Memory B cell (primary cell): ENCODE results near the gene SSTR5.

ENCODE experiments used
- ATAC-seq: fragments of 150-1000 bp; cut with Tn5 transposase; 2 replicates; pipeline ENCODE4 v1.10.0; 2021; ENCODE audit warnings: low read depth, mild to moderate bottlenecking, moderate library complexity
- DNase-seq, 2 donors: peaks; one replicate each; pipeline ENCODE4 v3.0.0; 2022; ENCODE audit warnings: low spot score in 2 of 2
- H3K27ac Mint-ChIP-seq: one replicate; pipeline ENCODE4 v1.8.0; 2022; ENCODE audit warnings: mild to moderate bottlenecking, moderate library complexity, mixed read lengths
- H3K27me3 Mint-ChIP-seq: one replicate; pipeline ENCODE4 v1.8.0; 2022; ENCODE audit warnings: mixed read lengths
- H3K36me3 Mint-ChIP-seq: one replicate; pipeline ENCODE4 v1.8.0; 2022; ENCODE audit warnings: mild to moderate bottlenecking, mixed read lengths
- H3K4me1 Mint-ChIP-seq: one replicate; pipeline ENCODE4 v1.8.0; 2022; ENCODE audit warnings: mixed read lengths
- H3K4me3 Mint-ChIP-seq: one replicate; pipeline ENCODE4 v1.8.0; 2022; ENCODE audit warnings: mild to moderate bottlenecking, moderate library complexity, mixed read lengths
- H3K9me3 Mint-ChIP-seq: one replicate; pipeline ENCODE4 v1.8.0; 2022; ENCODE audit warnings: mixed read lengths

SSTR5 gene

GRCh38 chr16:1068451-1068850 is 4.1 kb upstream of the SSTR5 start:
- DNase-seq: no peak
- Mint-ChIP-seq H3K27ac (no peak overlapping the region), H3K9me3 (no peaks in the 10 kb centered on the region), H3K27me3 (peaks cover 19% of the 10 kb centered on the region), H3K4me3 (no peak overlapping the region), H3K4me1 (no peaks in the 10 kb centered on the region), H3K36me3 (no peaks in the 10 kb centered on the region)
- ATAC-seq: no peak

- no peaks in the 10 kb centered on the region for H3K9me3 Mint-ChIP-seq
- no peak overlapping the region for H3K4me3 Mint-ChIP-seq
- no peaks in the 10 kb centered on the region for H3K4me1 Mint-ChIP-seq
- H3K27ac Mint-ChIP-seq: no peak overlapping the region
- H3K27me3 Mint-ChIP-seq: peaks cover 17% of the 10 kb centered on the region
- ATAC-seq (no peak), DNase-seq (no peak)
- no peaks in the 10 kb centered on the region for H3K36me3 Mint-ChIP-seq
These were observed 3.4 kb upstream of the SSTR5 start for GRCh38 chr16:1069154-1069553.

DNA sequence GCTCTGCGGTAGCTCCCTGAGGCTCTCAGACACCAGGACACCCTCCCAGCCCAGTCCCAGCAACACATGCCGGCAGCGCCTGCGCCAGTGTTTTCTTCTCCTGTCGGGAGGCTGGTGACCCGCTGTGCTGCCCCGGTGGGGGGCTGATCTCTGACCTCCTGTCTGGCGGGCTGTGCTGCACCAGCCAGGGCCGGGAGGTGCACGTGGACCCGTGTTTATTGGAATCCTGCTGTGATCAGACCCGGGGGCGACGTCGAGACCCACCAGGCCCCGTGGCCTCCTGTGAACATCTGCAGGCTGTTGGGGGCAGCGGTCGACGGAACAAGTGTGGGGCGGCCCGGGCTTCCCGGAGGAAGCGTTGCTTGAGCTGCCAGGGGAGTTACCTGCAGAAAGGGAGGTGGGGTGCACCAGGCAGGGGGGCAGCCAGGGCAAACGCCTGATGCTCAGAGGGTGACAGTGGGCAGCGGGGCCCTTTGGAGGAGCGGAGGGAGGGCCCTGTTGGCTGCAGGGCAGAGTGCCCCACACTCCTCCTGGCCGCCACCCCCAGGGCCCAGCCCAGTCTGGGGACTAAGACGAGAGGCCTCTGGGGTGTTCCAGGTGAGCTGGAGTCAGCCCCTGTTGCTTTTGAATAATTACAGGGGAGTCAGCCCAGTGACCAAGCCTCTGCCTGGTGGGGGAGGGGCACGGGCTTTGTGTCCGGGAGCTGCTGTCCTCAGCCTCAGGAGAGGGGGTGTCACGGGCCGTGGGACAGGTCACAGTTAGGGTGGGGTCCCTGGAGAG is 2.3 kb upstream of the SSTR5 start:
- Mint-ChIP-seq H3K27me3 (peaks cover 14% of the 10 kb centered on the region), H3K4me3 (no peak overlapping the region), H3K9me3 (no peaks in the 10 kb centered on the region), H3K4me1 (no peaks in the 10 kb centered on the region), H3K27ac (no peak overlapping the region), H3K36me3 (no peaks in the 10 kb centered on the region)
- ATAC-seq: no peak
- DNase-seq: no peak

GRCh38 chr16:1070864-1071408 is 1.6 kb upstream of the SSTR5 start:
- DNase-seq: no peak
- Mint-ChIP-seq H3K27me3 (peaks cover 13% of the 10 kb centered on the region), H3K9me3 (no peaks in the 10 kb centered on the region), H3K36me3 (no peaks in the 10 kb centered on the region), H3K4me1 (no peaks in the 10 kb centered on the region), H3K4me3 (no peak overlapping the region), H3K27ac (no peak overlapping the region)
- no peak for ATAC-seq

- H3K9me3 Mint-ChIP-seq: peaks cover 3% of the 10 kb centered on the region
- peaks cover 17% of the 10 kb centered on the region for H3K27me3 Mint-ChIP-seq
- no peak for ATAC-seq
These were observed 854 bp upstream of the SSTR5 start for GRCh38 chr16:1071561-1072225.

DNA sequence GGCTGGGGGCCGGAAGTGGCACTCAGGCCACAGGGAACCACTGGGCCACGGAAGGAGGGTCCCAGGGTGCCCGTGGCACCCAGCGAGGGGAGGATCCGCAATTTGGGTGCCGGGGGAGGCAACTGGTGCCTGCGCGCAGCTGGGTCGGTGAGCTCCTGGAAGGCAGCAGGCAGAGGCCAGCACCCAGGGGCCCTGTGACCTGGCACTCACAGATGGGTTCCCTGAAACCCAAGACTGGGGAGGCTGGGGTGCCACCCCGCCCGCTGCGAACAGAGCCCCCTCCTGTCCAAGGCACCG is 663 bp downstream of the SSTR5 start:
- DNase-seq (no peak), ATAC-seq (no peak)
- no peak overlapping the region for H3K27ac Mint-ChIP-seq
- peaks cover 4% of the 10 kb centered on the region for H3K36me3 Mint-ChIP-seq
- H3K9me3 Mint-ChIP-seq: peaks cover 3% of the 10 kb centered on the region
- peaks cover 18% of the 10 kb centered on the region for H3K27me3 Mint-ChIP-seq
- no peak overlapping the region for H3K4me3 Mint-ChIP-seq
- no peaks in the 10 kb centered on the region for H3K4me1 Mint-ChIP-seq

More at GRCh38 chr16:1071561-1072225, 854 bp upstream of the SSTR5 start:
- no peak overlapping the region for H3K4me3 Mint-ChIP-seq
- H3K4me1 Mint-ChIP-seq: no peaks in the 10 kb centered on the region
- H3K27ac Mint-ChIP-seq: no peak overlapping the region
- DNase-seq: no peak
- peaks cover 4% of the 10 kb centered on the region for H3K36me3 Mint-ChIP-seq

DNA sequence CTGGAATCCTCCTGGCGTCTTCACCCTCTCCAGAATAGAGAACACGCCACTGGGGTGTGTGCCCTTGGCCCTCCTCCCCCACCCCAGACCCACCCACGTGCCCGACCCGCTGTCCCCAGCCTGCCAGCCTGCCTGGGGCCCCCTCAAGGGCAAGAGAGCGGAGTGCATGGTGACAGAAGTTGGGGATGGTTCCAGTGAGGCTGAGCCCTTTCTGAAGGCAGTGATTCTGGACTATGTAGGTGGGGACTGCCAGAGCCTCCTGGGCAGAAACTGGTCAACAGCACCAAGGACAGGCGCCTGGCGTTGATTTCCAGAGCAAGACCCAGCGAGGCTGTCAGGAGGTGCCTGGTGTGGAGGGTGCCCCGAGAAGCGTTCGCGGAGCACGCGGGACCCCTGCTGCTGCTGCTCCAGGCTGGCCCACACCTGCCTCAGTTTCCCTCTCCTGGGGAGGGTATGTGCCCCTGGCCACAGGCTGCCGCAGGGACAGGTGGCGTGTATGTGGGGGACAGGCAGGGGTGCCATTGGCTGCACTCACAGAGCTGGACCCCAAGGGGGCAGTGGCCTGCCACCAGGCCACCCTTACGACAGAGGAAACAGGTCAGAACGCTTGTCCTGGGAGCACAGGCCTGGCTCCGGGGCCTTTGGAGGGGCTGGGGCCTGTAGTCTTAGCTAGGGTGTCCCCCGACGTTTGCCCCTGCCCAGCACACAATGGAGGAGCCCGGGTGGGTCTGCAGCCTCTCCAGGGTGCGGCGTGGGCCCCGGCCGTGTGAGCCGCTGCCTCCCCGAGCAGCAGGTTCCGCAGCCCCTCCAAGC is 1.2 kb downstream of the SSTR5 start:
- Mint-ChIP-seq H3K27ac (no peak overlapping the region), H3K4me3 (no peak overlapping the region), H3K4me1 (no peaks in the 10 kb centered on the region), H3K36me3 (peaks cover 4% of the 10 kb centered on the region), H3K27me3 (peaks cover 15% of the 10 kb centered on the region), H3K9me3 (peaks cover 3% of the 10 kb centered on the region)
- DNase-seq (no peak), ATAC-seq (no peak)

DNA sequence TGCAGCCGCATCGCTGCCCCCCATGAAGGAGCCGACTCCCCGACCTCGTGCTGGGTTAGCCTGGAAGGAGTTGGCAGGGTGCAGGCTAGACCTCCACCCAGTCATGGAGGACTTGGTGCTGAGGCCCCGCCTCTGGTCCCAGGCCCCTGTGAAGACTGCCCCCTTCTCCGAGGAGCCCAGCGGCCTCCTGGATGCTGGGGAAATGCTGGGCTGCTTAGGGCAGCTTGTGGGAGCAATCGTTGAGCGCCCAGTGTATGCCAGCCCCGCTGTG is 1.8 kb downstream of the SSTR5 start:
- Mint-ChIP-seq H3K27me3 (peaks cover 15% of the 10 kb centered on the region), H3K4me3 (no peak overlapping the region), H3K4me1 (no peaks in the 10 kb centered on the region), H3K9me3 (peaks cover 3% of the 10 kb centered on the region), H3K36me3 (peaks cover 4% of the 10 kb centered on the region), H3K27ac (no peak overlapping the region)
- DNase-seq (no peak), ATAC-seq (no peak)

- Mint-ChIP-seq H3K4me1 (no peaks in the 10 kb centered on the region), H3K36me3 (peaks cover 4% of the 10 kb centered on the region), H3K4me3 (no peak overlapping the region), H3K9me3 (peaks cover 3% of the 10 kb centered on the region), H3K27ac (no peak overlapping the region), H3K27me3 (peaks cover 12% of the 10 kb centered on the region)
- DNase-seq (no peak), ATAC-seq (no peak)
These were observed 3.0 kb downstream of the SSTR5 start for GRCh38 chr16:1075546-1075945.

DNA sequence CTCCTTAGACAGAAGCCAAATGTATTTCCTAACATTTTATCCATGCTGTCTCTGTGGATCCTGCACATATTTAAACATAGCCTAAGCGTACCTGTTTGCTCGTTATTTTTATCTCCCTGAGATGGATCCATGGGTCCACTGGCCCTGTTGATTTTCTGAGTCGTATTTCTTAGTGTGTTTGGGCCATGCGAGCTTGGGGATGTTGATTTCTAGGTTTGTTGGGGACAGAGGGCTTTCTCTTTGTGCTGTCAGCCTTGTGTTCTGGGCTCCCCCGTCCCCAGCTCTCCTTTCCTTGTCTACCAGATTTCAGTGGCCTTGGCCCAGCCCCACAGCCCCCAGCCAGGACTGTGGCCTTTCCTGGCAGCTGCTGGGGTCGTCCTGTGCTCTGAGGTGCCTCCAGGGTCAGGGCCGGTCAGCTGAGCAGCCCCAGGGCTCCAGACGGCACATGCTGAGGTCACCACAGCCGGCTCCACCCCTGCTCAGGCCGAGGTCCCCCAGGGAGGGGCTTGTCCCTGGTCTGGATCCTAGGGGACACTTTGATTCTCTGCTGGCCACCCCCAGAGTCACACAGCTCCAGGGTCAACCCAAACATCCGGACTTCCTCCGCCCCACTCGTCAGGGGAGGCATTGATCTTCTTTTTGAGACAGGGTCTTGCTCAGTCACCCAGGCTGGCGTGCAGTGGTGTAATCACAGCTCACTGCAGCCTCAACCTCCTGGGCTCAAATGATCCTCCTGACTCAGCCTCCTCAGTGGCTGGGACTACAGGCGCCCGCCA is 4.4 kb downstream of the SSTR5 start:
- Mint-ChIP-seq H3K9me3 (peaks cover 3% of the 10 kb centered on the region), H3K4me3 (no peak overlapping the region), H3K36me3 (peaks cover 4% of the 10 kb centered on the region), H3K27me3 (peaks cover 9% of the 10 kb centered on the region), H3K4me1 (no peaks in the 10 kb centered on the region), H3K27ac (no peak overlapping the region)
- no peak for ATAC-seq
- DNase-seq: no peak

DNA sequence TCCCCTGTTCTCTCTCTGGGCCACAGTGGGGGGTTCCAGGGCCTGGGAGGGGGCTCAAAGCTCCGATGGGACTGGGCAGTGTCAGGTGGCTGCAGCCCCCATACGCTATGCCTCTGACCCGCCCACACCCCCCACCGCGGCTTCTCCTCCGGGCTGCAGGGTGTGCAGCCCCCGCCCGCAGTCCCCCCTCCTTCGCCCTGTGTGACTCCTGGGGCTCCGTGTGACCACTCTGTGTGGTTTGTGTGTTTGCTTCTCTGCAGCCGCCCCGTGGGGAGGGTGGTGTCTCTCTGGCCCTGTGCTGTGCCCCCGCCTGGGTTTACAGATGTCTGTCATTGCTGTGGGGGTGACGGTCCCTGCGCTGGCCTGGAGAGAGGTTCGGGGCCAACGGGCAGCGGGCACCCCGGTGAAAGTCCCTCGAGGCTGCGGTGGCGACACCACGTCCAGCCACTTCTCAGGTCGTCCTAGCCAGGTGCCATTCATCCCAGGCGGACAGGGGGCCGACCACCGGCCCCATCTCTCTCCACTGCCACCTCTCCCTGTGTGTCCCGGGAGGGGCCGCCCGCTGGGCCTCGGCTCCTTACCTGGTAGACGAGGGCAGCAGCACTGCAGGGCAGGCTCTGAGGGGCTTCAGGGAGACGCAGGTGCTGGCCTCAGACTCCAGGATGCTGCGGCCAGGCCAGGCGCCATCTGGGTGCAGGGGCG is 5.5 kb downstream of the SSTR5 start:
- no peak for ATAC-seq
- DNase-seq: no peak
- H3K27me3 Mint-ChIP-seq: peaks cover 15% of the 10 kb centered on the region
- H3K9me3 Mint-ChIP-seq: peaks cover 3% of the 10 kb centered on the region
- H3K36me3 Mint-ChIP-seq: peaks cover 7% of the 10 kb centered on the region
- H3K4me1 Mint-ChIP-seq: peaks cover 3% of the 10 kb centered on the region
- no peak overlapping the region for H3K4me3 Mint-ChIP-seq
- H3K27ac Mint-ChIP-seq: no peak overlapping the region

DNA sequence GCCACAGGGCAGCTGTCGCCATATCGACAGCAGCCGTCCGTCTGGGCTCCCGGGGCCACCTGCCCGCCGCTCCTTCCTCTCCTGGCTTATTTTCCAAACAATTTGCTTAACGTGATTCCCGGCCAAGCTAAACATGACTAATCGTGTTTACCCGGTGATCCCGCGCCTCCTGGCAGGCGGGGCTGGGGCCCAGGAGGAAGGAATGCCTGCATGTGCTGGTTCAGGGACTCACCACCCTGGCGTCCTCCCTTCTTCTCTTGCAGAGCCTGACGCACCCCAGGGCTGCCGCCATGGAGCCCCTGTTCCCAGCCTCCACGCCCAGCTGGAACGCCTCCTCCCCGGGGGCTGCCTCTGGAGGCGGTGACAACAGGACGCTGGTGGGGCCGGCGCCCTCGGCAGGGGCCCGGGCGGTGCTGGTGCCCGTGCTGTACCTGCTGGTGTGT is 6.1 kb downstream of the SSTR5 start:
- no peak for DNase-seq
- Mint-ChIP-seq H3K9me3 (peaks cover 3% of the 10 kb centered on the region), H3K4me3 (no peak overlapping the region), H3K4me1 (peaks cover 3% of the 10 kb centered on the region), H3K27me3 (peaks cover 15% of the 10 kb centered on the region), H3K27ac (no peak overlapping the region), H3K36me3 (peaks cover 7% of the 10 kb centered on the region)
- ATAC-seq: no peak

- no peak overlapping the region for H3K27ac Mint-ChIP-seq
- DNase-seq: no peak
- ATAC-seq: no peak
- no peak overlapping the region for H3K4me3 Mint-ChIP-seq
- peaks cover 4% of the 10 kb centered on the region for H3K9me3 Mint-ChIP-seq
- H3K36me3 Mint-ChIP-seq: peaks cover 7% of the 10 kb centered on the region
- H3K27me3 Mint-ChIP-seq: peaks cover 20% of the 10 kb centered on the region
- H3K4me1 Mint-ChIP-seq: peaks cover 3% of the 10 kb centered on the region
These were observed 6.8 kb downstream of the SSTR5 start for GRCh38 chr16:1079341-1079740.
